Measurements from ENCODE around the gene ZYX. TPM values are rescaled to one million over a fixed set of nuclear protein-coding genes. Genes with fewer than 3 reads are reported as not detected.

The ZYX gene
- total and polyA plus RNA-seq, 9 of the 15 experiments (the other 6 are each of a cell fraction or from before 2014, with no cell fraction given) = 1.8 to 130 (median 15.7) TPM

DNA sequence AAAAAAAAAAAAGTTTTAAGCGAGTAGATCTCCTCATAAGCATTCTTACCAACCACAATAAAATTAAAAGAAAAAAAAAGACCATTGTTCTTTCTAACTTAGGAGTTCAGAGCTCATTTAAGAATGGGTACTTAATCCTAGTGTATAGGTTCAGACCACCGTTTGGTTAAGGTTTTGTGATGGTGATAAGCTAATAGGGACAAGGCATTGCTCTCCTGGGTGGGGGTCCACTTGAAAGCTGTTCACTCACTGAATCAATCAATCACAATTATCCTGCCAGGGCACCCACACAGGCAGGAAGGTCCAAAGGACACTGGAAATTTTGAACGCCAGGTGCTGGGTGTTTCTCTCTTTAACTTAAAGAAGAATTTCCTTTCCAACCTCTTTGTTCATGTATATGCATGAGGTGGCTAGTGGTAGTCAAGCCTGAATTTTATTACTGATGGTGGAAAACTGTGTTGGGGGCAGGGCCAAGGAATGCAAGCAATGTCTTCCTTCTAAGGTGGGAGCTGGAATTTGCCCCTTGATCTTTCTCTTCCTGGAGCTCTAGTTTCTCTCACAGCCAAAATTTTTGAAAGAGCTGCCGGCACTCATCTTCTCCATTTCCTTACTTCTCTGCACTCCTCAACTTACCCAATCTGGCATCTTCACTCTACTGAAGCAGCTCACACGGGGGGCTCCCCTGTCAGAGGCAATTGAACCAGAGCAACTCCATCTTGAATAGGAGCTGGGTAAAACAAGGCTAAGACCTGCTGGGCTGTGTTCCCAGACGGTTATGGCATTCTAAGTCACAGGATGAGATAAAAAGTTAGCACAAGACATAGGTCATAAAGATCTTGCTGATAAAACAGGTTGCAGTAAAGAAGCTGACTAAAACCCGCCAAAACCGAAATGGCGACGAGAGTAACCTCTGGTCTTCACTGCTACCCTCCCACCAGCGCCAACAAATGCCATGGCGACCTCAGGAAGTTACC, 11.2 kb upstream of the ZYX start (continued):
- TF ChIP-seq NRF1 (conservative IDR thresholded peaks at IDR 0.05 in 1 of 2, IDR thresholded peaks at IDR 0.05 in 1 of 2) (no peak), FOXK1 (CRISPR knock-in tag; IDR thresholded peaks at IDR 0.05; ENCODE audit: borderline replicate concordance) (no peak), BCL6 (CRISPR knock-in tag; IDR thresholded peaks at IDR 0.05) (peak; percentile 93), PHTF2 (CRISPR knock-in tag; IDR thresholded peaks at IDR 0.05) (peak; percentile 98), DPF2 (IDR thresholded peaks at IDR 0.05) (no peak), TRIM28 (IDR thresholded peaks at IDR 0.05) (no peak), NCOA2 (IDR thresholded peaks at IDR 0.05; ENCODE audit: partially characterized antibody in 2 of 2) (no peak), SAFB (IDR thresholded peaks at IDR 0.05; ENCODE audit: borderline replicate concordance, low read depth, low read length) (no peak), MCM3 (IDR thresholded peaks at IDR 0.05) (no peak), TFE3 (CRISPR knock-in tag; IDR thresholded peaks at IDR 0.05) (peak; percentile 76), CCNT2 (IDR thresholded peaks at IDR 0.05; ENCODE audit: borderline replicate concordance, extremely low read depth, insufficient read length, low read depth, low read length) (no peak), TOE1 (IDR thresholded peaks at IDR 0.05; ENCODE audit: borderline replicate concordance) (no peak), TOE1 (CRISPR knock-in tag; IDR thresholded peaks at IDR 0.05; ENCODE audit: borderline replicate concordance, low read depth) (no peak), TCF7L2 (IDR thresholded peaks at IDR 0.05; ENCODE audit: low read depth, low read length) (no peak), TGIF2 (CRISPR knock-in tag; IDR thresholded peaks at IDR 0.05) (no peak)
- TF ChIP-seq, protein P1, sequence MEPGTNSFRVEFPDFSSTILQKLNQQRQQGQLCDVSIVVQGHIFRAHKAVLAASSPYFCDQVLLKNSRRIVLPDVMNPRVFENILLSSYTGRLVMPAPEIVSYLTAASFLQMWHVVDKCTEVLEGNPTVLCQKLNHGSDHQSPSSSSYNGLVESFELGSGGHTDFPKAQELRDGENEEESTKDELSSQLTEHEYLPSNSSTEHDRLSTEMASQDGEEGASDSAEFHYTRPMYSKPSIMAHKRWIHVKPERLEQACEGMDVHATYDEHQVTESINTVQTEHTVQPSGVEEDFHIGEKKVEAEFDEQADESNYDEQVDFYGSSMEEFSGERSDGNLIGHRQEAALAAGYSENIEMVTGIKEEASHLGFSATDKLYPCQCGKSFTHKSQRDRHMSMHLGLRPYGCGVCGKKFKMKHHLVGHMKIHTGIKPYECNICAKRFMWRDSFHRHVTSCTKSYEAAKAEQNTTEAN (CRISPR knock-in tag; IDR thresholded peaks at IDR 0.05) = no peak
- TF ChIP-seq, protein P2, sequence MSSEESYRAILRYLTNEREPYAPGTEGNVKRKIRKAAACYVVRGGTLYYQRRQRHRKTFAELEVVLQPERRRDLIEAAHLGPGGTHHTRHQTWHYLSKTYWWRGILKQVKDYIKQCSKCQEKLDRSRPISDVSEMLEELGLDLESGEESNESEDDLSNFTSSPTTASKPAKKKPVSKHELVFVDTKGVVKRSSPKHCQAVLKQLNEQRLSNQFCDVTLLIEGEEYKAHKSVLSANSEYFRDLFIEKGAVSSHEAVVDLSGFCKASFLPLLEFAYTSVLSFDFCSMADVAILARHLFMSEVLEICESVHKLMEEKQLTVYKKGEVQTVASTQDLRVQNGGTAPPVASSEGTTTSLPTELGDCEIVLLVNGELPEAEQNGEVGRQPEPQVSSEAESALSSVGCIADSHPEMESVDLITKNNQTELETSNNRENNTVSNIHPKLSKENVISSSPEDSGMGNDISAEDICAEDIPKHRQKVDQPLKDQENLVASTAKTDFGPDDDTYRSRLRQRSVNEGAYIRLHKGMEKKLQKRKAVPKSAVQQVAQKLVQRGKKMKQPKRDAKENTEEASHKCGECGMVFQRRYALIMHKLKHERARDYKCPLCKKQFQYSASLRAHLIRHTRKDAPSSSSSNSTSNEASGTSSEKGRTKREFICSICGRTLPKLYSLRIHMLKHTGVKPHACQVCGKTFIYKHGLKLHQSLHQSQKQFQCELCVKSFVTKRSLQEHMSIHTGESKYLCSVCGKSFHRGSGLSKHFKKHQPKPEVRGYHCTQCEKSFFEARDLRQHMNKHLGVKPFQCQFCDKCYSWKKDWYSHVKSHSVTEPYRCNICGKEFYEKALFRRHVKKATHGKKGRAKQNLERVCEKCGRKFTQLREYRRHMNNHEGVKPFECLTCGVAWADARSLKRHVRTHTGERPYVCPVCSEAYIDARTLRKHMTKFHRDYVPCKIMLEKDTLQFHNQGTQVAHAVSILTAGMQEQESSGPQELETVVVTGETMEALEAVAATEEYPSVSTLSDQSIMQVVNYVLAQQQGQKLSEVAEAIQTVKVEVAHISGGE (CRISPR knock-in tag; IDR thresholded peaks at IDR 0.05) = peak in 1 of 3 experiments; percentile 83; a peak in 2 of 6 replicates

All from K562 (cell line).